ENCODE measurements around the gene IL2RA. TPM values are rescaled to one million over a fixed set of nuclear protein-coding genes. Genes with fewer than 3 reads are reported as not detected.

IL2RA gene
- total RNA-seq, 3 donors from 2014 or later (not counting 1 experiment from before 2014, with no cell fraction given), result 3.4 to 11.2 (median 3.7) TPM

GRCh38 chr10:5987747-5988146, 74.4 kb downstream of the IL2RA start:
- H3K4me3 Mint-ChIP-seq, result no peak overlapping the region
- intact Hi-C loops (cut with micrococcal nuclease), result no loop called here
- peaks cover 5% of the 10 kb centered on the region for H3K36me3 Mint-ChIP-seq
- H3K27ac Mint-ChIP-seq, result no peak overlapping the region
- 71% methylated on average over 4 of the region's 4 CpGs for WGBS (ENCODE audit: insufficient coverage)
- Histone ChIP-seq H3K9me3 (ENCODE audit: control insufficient read depth, insufficient read depth, low read length) (no peaks in the 10 kb centered on the region), H3K27ac (ENCODE audit: low read length) (no peak overlapping the region), H3K4me3 (ENCODE audit: low read length) (no peak overlapping the region), H3K36me3 (ENCODE audit: control insufficient read depth, insufficient read depth, low read length) (no peaks in the 10 kb centered on the region), H3K27me3 (ENCODE audit: control insufficient read depth, insufficient read depth, low read length) (no peaks in the 10 kb centered on the region), H3K4me1 (ENCODE audit: control insufficient read depth, insufficient read depth, low read length) (peaks cover 5% of the 10 kb centered on the region)
- H3K9me3 Mint-ChIP-seq, result peaks cover 0 to 4% of the 10 kb centered on the region in 2 donors
- H3K4me1 Mint-ChIP-seq, result peaks cover 0 to 10% of the 10 kb centered on the region in 2 donors
- no peak for TF ChIP-seq CTCF (IDR thresholded peaks at IDR 0.05)
- DNase-seq (no peak), ATAC-seq (peak; percentile 52 to 78 (median 67))
- H3K27me3 Mint-ChIP-seq (ENCODE audit: low read depth in 2 of 2), result peaks cover 3 to 17% of the 10 kb centered on the region in 2 donors

- no peak for ATAC-seq
- no peaks in the 10 kb centered on the region for H3K9me3 ChIP-seq (ENCODE audit: control insufficient read depth, insufficient read depth, low read length)
- H3K36me3 ChIP-seq (ENCODE audit: control insufficient read depth, insufficient read depth, low read length), result no peaks in the 10 kb centered on the region
- no peaks in the 10 kb centered on the region for H3K36me3 Mint-ChIP-seq
- WGBS (ENCODE audit: insufficient coverage), result 91% methylated on average over 5 of the region's 5 CpGs
- no peak overlapping the region for H3K27ac ChIP-seq (ENCODE audit: low read length)
- peaks cover 0 to 10% of the 10 kb centered on the region in 2 donors for H3K4me1 Mint-ChIP-seq
- no peaks in the 10 kb centered on the region for H3K9me3 Mint-ChIP-seq
- peaks cover 0 to 10% of the 10 kb centered on the region in 2 donors for H3K27me3 Mint-ChIP-seq (ENCODE audit: low read depth in 2 of 2)
- H3K4me1 ChIP-seq (ENCODE audit: control insufficient read depth, insufficient read depth, low read length), result peaks cover 5% of the 10 kb centered on the region
- no peak overlapping the region for H3K27ac Mint-ChIP-seq
- H3K27me3 ChIP-seq (ENCODE audit: control insufficient read depth, insufficient read depth, low read length), result no peaks in the 10 kb centered on the region
- H3K4me3 Mint-ChIP-seq, result no peak overlapping the region
- DNase-seq, result no peak
- H3K4me3 ChIP-seq (ENCODE audit: low read length), result no peak overlapping the region
- TF ChIP-seq CTCF (IDR thresholded peaks at IDR 0.05), result no peak
- intact Hi-C loops (cut with micrococcal nuclease), result no loop called here
These were observed 77.1 kb downstream of the IL2RA start for GRCh38 chr10:5985029-5985428.

- H3K4me1 ChIP-seq (ENCODE audit: control insufficient read depth, insufficient read depth, low read length), result peaks cover 5% of the 10 kb centered on the region
These were observed 78.4 kb downstream of the IL2RA start for GRCh38 chr10:5983774-5984173.

More at GRCh38 chr10:5983774-5984173, 78.4 kb downstream of the IL2RA start:
- Mint-ChIP-seq H3K27me3 (ENCODE audit: low read depth in 2 of 2) (peaks cover 0 to 10% of the 10 kb centered on the region in 2 donors), H3K9me3 (no peaks in the 10 kb centered on the region), H3K27ac (no peak overlapping the region), H3K36me3 (no peaks in the 10 kb centered on the region), H3K4me1 (peaks cover 0 to 10% of the 10 kb centered on the region in 2 donors), H3K4me3 (no peak overlapping the region)
- intact Hi-C loops (cut with micrococcal nuclease), result no loop called here
- WGBS (ENCODE audit: insufficient coverage), result 90% methylated on average over 9 of the region's 9 CpGs
- no peak for DNase-seq
- Histone ChIP-seq H3K27ac (ENCODE audit: low read length) (no peak overlapping the region), H3K36me3 (ENCODE audit: control insufficient read depth, insufficient read depth, low read length) (no peaks in the 10 kb centered on the region), H3K9me3 (ENCODE audit: control insufficient read depth, insufficient read depth, low read length) (no peaks in the 10 kb centered on the region), H3K27me3 (ENCODE audit: control insufficient read depth, insufficient read depth, low read length) (no peaks in the 10 kb centered on the region), H3K4me3 (ENCODE audit: low read length) (no peak overlapping the region)
- no peak for TF ChIP-seq CTCF (IDR thresholded peaks at IDR 0.05)
- no peak for ATAC-seq

Data from natural killer cell (primary cell).